Activated T-helper 1 cell treated with anti-CD3 and anti-CD28 coated beads, Interleukin-12 subunit alpha, Interleukin-12 subunit beta, Interleukin-2, Interleukin-4 antibody, amounts not matched to agents 30 ng/mL and 10 ng/mL and 1 ng/mL, durations not matched to agents 14 hours and 24 hours and 36 hours (primary cell): ENCODE results near the gene CDK6. TPM values are rescaled to one million over a fixed set of nuclear protein-coding genes. Genes with fewer than 3 reads are reported as not detected.

Source experiments
- DNase-seq: peaks from one replicate; pipeline ENCODE4 v3.0.0; 2021; ENCODE audit warnings: low spot score
- H3K27ac Mint-ChIP-seq: one replicate; pipeline ENCODE4 v1.8.0; 2021; ENCODE audit warnings: mild to moderate bottlenecking, mixed read lengths
- H3K27me3 Mint-ChIP-seq: one replicate; pipeline ENCODE4 v1.8.0; 2022; ENCODE audit warnings: mild to moderate bottlenecking, moderate library complexity, mixed read lengths; ENCODE audit not compliant: insufficient read depth
- H3K36me3 Mint-ChIP-seq: one replicate; pipeline ENCODE4 v1.8.0; 2021; ENCODE audit warnings: low read depth, mixed read lengths
- H3K4me1 Mint-ChIP-seq: one replicate; pipeline ENCODE4 v1.8.0; 2021; ENCODE audit warnings: low read depth, mixed read lengths
- H3K4me3 Mint-ChIP-seq: one replicate; pipeline ENCODE4 v1.8.0; 2021; ENCODE audit warnings: mild to moderate bottlenecking, moderate library complexity, mixed read lengths
- H3K9me3 Mint-ChIP-seq: one replicate; pipeline ENCODE4 v1.8.0; 2021; ENCODE audit warnings: mixed read lengths
- intact Hi-C: fragments of 100-400 bp; cut with micrococcal nuclease; formaldehyde crosslinking; loops from one replicate; pipeline ENCODE4 v1.15.1; 2024
- total RNA-seq: library from RNA; stranded (reverse); gene quantifications from 2 replicates; pipeline ENCODE4 v1.2.3, GENCODE V29; 2022

Gene CDK6
- total RNA-seq, 1 donor from 2014 or later = 332 TPM

DNA sequence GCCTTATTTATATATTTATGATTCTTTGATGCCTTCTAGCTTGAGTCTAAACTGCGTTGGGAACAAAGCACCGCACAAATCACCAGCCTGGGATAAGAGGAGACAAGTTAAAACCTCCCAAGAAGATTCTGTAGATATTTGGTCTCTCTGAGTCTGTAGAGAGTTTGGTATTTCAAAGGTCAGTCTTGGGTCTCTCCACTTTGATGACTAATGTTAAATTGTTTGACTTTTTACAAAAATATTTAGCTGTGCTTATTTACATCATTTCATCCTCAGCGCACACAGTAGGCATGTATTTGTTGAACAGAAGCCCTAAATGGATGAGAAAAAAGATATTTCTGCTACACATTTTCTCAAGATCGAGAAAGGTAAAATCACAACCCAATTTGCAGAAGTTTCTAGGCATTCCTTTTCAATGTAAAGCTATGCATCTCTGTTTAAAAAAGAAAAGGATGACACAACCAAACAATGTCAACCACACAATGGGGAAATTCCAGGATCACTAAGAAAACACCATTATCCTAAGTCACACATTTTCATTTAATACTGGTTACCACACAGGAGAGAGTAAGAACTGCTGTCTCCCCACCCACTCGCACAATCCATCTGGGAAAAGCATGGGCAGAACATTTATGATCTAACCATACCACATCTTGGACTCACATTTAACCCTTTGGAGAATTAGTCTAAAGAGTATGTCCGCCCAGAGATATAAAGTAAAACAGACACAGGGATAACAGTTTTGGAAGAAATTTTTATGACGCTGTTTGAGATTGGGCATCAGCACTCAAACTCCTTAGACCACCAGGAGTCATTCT is 4.4 kb downstream of the CDK6 start:
- peaks cover 58% of the 10 kb centered on the region for H3K4me1 Mint-ChIP-seq
- H3K36me3 Mint-ChIP-seq = peaks cover 53% of the 10 kb centered on the region
- intact Hi-C loops = loop anchor here (1.0 to 5.0 kb wide), 9 partner anchors 8 to 700 kb away; partner anchors contain the start of genes CYP51A1 and GATAD1
- peak overlapping the region; percentile 97 for H3K27ac Mint-ChIP-seq
- peak overlapping the region; percentile 97 for H3K4me3 Mint-ChIP-seq
- H3K27me3 Mint-ChIP-seq = no peaks in the 10 kb centered on the region
- no peak for DNase-seq
- H3K9me3 Mint-ChIP-seq = no peaks in the 10 kb centered on the region

DNA sequence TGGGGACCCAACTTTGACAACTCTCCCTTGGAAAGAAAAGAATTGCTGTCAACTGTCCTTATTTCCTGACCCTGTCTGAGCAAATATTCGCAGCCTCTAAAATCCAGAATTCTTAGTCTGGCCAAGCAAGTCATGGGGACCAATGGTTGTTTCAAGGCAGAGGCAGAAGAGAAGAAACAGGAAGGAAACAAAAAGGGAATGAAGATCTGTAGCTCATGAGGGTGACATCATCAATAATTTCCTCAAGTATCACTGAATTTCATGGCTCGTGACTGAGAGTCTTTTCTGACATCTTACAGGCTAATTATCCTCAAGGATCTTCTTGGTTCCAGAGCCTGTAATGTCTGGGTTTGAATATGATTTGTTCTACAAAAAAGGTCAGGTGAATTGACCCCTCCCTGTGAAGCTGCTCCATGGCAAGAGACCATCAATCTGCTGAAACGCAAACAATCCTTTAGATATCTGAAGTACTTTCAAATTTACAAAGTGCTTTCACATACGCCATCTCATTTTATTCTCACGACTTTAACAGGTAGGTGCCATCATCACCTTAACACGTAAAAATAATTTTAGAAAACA is 5.8 kb downstream of the CDK6 start:
- intact Hi-C loops = loop anchor here (5.0 kb wide), 2 partner anchors 383 to 698 kb away; partner anchors contain the start of genes CYP51A1 and GATAD1
- H3K4me1 Mint-ChIP-seq = peaks cover 69% of the 10 kb centered on the region
- no peaks in the 10 kb centered on the region for H3K27me3 Mint-ChIP-seq
- peak overlapping the region; percentile 97 for H3K27ac Mint-ChIP-seq
- H3K4me3 Mint-ChIP-seq = peak overlapping the region; percentile 97
- no peak for DNase-seq
- peaks cover 65% of the 10 kb centered on the region for H3K36me3 Mint-ChIP-seq
- no peaks in the 10 kb centered on the region for H3K9me3 Mint-ChIP-seq

DNA sequence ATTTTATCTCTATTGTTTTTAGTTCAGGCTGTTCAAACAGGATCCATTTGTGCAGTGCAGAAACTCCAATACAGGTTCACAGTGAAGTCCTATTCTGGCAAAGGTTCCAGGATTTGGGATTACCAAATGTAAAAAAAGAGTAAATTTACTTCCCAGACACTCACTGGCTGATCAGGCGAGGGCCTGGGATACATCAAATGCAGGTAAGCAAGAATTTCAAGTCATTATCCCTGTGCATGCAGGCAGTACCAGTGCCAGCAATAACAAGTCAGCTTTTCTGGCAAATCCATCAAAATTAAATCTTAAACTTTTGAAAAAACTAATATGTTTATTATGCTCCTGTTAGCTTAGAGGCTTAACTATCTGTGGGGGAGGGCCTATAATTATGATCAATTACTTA is 6.3 kb downstream of the CDK6 start:
- peaks cover 75% of the 10 kb centered on the region for H3K4me1 Mint-ChIP-seq
- DNase-seq = no peak
- peak overlapping the region; percentile 97 for H3K27ac Mint-ChIP-seq
- no peaks in the 10 kb centered on the region for H3K27me3 Mint-ChIP-seq
- H3K36me3 Mint-ChIP-seq = peaks cover 66% of the 10 kb centered on the region
- no peaks in the 10 kb centered on the region for H3K9me3 Mint-ChIP-seq
- intact Hi-C loops = loop anchor here (5.0 kb wide), 2 partner anchors 383 to 698 kb away; partner anchors contain the start of genes CYP51A1 and GATAD1
- peak overlapping the region; percentile 97 for H3K4me3 Mint-ChIP-seq

DNA sequence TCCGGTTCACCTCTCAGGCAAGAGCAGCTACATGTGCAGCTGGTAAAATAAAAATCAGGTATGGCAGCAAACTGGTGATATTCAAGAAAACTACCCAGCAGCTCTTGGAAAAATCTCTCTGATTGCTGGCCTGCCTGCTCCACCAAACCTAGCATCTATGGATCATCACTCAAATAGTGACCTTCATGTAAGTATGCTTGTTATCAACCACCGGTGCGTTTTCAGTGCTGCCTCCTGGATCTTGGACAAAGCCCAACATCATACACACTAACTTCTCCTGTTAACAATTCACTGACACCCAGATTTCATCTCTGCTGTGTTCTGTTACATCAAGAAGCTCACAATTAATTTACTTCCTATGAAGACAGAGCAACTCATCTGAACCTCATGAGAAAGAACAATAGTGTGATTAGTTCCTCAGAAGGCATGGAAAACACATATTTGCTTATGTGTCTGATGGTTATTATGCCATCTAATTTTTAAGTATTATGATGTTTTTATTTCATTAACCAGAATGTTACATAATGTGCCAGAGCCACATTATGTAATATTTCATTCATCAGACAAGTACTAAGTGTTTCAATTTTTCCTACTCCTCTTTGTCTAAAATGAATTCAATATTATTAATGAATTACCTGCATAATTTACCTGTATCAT is 8.8 kb downstream of the CDK6 start:
- peaks cover 4% of the 10 kb centered on the region for H3K9me3 Mint-ChIP-seq
- DNase-seq = no peak
- intact Hi-C loops = no loop called here
- peaks cover 98% of the 10 kb centered on the region for H3K4me1 Mint-ChIP-seq
- peak overlapping the region; percentile 37 for H3K4me3 Mint-ChIP-seq
- H3K36me3 Mint-ChIP-seq = peaks cover 66% of the 10 kb centered on the region
- H3K27ac Mint-ChIP-seq = peak overlapping the region; percentile 42
- no peaks in the 10 kb centered on the region for H3K27me3 Mint-ChIP-seq

DNA sequence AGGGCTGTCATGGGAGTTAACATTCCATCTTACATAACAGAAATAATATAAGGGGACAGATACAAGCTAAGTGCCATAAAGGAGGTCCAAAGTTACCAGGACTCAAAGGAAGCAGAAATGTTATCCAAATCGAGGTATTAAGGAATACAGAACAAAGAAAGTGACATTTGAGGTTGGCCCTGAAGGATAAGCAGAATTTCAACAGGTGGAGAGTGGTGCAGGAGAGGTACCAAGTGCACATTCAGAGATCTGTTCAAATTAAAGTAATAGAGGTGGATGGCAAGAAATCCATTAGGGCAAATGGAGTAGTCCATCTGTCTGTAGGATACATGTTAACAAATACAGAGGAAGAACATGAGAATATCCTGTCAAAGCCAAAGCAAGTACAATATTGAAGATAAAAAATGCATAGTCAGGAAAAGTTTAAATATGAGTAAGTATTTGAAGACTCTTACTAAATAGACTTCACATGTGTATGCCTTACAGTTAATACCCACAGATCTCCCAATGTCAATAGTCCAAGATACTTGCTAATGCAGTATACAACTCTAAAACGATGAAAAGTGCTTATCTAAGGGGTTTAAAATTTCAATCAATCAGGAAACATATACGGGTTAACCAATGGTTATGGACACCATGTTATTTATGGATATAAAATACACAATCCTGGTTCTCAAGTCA is 10.0 kb downstream of the CDK6 start:
- peaks cover 58% of the 10 kb centered on the region for H3K36me3 Mint-ChIP-seq
- intact Hi-C loops = no loop called here
- H3K9me3 Mint-ChIP-seq = peaks cover 4% of the 10 kb centered on the region
- no peak for DNase-seq
- peaks cover 91% of the 10 kb centered on the region for H3K4me1 Mint-ChIP-seq
- H3K27me3 Mint-ChIP-seq = no peaks in the 10 kb centered on the region
- peak overlapping the region; percentile 7 for H3K4me3 Mint-ChIP-seq
- H3K27ac Mint-ChIP-seq = peak overlapping the region; percentile 18

DNA sequence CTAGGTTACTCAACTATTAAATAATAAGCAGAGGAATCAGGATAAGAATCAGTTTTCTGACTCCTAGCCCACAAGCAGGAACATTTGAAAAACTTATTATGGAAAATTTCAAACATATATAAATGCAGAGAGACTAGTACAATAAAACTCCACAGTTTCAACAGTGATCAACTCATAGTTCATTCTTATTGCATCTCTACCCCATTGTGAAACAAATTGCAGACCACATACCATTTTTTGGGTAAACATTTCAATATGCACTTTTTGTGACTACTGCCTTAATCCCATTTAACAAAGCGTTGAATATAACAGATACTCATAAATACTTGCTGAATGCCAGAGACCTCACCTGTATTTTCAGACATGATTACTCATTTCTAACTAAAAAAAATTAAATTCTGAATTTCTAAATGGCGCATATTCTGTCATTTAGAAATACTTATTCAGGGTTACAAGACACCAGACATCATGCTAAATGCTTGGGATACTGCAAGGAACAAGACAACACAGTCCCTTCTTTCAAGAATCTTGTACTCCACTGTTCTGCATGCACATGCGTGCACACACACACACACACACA is 11.4 kb downstream of the CDK6 start:
- H3K4me3 Mint-ChIP-seq = peak overlapping the region; percentile 70
- peak overlapping the region; percentile 64 for H3K27ac Mint-ChIP-seq
- no peak for DNase-seq
- no peaks in the 10 kb centered on the region for H3K27me3 Mint-ChIP-seq
- intact Hi-C loops = loop anchor here (1.0 to 2.0 kb wide), 2 partner anchors 7 to 28 kb away; no protein-coding TSS in a partner anchor
- peaks cover 8% of the 10 kb centered on the region for H3K9me3 Mint-ChIP-seq
- H3K4me1 Mint-ChIP-seq = peaks cover 91% of the 10 kb centered on the region
- H3K36me3 Mint-ChIP-seq = peaks cover 53% of the 10 kb centered on the region

DNA sequence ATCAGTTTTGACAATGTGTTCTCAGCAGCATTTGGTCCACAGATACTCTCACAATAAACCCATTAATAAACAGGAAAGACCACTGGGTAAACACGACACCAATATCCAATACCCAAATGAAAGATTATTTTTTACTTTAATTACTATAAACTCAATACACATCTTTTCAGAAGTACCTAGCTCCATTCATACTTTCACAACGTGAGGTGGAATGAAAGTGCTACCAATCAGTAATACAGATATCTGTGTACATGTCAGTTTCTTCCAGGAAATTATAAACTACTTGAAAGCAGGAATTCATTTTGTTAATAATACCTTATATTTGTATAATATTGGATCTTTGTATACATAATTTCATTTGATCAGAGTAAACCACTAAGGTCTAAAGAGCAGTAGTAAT is 11.9 kb downstream of the CDK6 start:
- Mint-ChIP-seq H3K27ac (peak overlapping the region; percentile 69), H3K9me3 (peaks cover 13% of the 10 kb centered on the region), H3K4me3 (peak overlapping the region; percentile 70), H3K27me3 (no peaks in the 10 kb centered on the region), H3K4me1 (peaks cover 91% of the 10 kb centered on the region), H3K36me3 (peaks cover 56% of the 10 kb centered on the region)
- no peak for DNase-seq
- intact Hi-C loops = loop anchor here (1.0 to 2.0 kb wide), 2 partner anchors 8 to 28 kb away; no protein-coding TSS in a partner anchor

DNA sequence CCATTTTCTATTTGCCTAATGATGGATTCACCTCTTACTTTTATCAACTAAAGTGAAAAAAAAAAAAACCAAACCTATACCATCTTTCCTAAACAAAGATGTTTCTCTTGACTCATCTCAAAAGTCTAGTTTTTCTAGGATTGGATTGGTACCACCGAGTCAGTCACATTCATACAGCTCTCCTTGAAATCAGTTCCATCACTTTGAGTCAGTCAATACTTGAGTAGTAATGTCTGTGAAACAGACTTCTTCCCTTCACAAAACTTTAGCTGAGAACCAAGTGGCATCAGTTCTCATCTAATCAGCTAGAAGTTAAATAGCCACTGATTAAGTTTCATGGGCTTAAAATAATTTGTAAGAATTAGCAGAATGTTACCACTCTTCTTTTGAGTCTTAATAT is 13.3 kb downstream of the CDK6 start:
- no peaks in the 10 kb centered on the region for H3K27me3 Mint-ChIP-seq
- DNase-seq = no peak
- H3K9me3 Mint-ChIP-seq = peaks cover 19% of the 10 kb centered on the region
- H3K36me3 Mint-ChIP-seq = peaks cover 64% of the 10 kb centered on the region
- H3K4me1 Mint-ChIP-seq = peaks cover 91% of the 10 kb centered on the region
- intact Hi-C loops = loop anchor here (1.0 kb wide), 1 partner anchor 10 kb away; no protein-coding TSS in a partner anchor
- peak overlapping the region; percentile 74 for H3K27ac Mint-ChIP-seq
- H3K4me3 Mint-ChIP-seq = peak overlapping the region; percentile 53

DNA sequence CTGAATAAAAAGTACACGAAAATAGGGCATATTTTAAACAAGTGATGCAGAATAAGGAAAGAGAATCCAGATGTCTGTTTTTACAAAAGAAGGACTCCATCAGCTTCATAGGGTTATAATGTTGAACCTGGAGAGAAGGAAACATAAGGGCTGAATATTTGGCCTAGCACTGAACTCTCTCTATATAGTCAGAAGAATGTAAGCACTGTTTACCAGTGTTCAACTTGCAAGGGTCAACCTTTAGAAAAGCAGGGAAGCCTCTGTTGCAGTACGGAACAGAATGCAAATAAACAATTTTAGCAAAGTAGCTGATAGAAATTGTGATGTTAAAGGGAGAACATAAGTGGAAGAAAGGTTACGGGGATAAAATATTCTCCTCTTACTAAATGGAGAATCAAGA is 16.2 kb downstream of the CDK6 start:
- intact Hi-C loops = no loop called here
- Mint-ChIP-seq H3K4me3 (peak overlapping the region; percentile 44), H3K27me3 (no peaks in the 10 kb centered on the region), H3K36me3 (peaks cover 65% of the 10 kb centered on the region), H3K4me1 (peaks cover 83% of the 10 kb centered on the region), H3K27ac (peak overlapping the region; percentile 63), H3K9me3 (peaks cover 41% of the 10 kb centered on the region)
- no peak for DNase-seq

DNA sequence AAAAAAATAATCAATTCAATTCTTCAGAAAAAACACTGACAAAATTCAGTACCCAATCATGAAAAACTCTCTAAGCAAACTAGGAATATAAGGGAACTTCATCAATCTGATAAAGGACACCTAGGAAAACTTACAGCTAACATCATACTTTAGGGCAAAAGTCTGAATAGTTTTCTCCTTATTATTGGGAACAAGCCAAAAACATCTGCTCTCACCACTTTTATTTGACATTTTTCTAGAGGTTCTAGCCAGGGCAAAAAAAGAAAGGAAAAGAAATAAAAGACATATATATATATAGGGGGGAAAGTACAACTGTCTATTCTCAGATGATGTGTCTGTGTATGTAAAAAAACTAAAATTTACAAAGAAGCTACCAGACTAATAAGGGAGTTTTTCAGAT is 19.0 kb downstream of the CDK6 start:
- no peak overlapping the region for H3K4me3 Mint-ChIP-seq
- H3K36me3 Mint-ChIP-seq = peaks cover 51% of the 10 kb centered on the region
- peaks cover 83% of the 10 kb centered on the region for H3K4me1 Mint-ChIP-seq
- H3K9me3 Mint-ChIP-seq = peaks cover 38% of the 10 kb centered on the region
- H3K27ac Mint-ChIP-seq = no peak overlapping the region
- no peaks in the 10 kb centered on the region for H3K27me3 Mint-ChIP-seq
- intact Hi-C loops = no loop called here
- DNase-seq = no peak

DNA sequence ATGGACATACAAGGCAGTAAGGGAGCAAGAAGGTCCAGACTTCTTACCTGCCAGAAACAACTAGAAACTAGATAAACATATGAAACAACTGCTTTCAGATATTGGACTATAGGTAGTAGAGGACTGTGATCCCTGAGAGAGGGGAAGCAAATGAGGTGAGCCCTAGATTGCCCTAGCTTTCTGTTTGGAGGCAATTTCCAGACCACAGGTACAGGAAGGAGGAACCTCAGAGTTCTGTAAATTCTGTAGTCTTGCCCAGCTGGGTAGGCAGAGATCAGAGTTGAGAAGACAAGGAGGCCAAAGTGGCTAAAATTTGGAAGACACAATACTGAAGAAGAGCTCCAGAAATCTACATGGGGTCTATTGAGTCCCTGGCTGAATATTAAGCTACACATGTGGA is 21.0 kb downstream of the CDK6 start:
- Mint-ChIP-seq H3K36me3 (peaks cover 54% of the 10 kb centered on the region), H3K27me3 (no peaks in the 10 kb centered on the region), H3K27ac (peak overlapping the region; percentile 83), H3K4me1 (peaks cover 89% of the 10 kb centered on the region), H3K9me3 (peaks cover 38% of the 10 kb centered on the region), H3K4me3 (peak overlapping the region; percentile 41)
- DNase-seq = no peak
- intact Hi-C loops = no loop called here

DNA sequence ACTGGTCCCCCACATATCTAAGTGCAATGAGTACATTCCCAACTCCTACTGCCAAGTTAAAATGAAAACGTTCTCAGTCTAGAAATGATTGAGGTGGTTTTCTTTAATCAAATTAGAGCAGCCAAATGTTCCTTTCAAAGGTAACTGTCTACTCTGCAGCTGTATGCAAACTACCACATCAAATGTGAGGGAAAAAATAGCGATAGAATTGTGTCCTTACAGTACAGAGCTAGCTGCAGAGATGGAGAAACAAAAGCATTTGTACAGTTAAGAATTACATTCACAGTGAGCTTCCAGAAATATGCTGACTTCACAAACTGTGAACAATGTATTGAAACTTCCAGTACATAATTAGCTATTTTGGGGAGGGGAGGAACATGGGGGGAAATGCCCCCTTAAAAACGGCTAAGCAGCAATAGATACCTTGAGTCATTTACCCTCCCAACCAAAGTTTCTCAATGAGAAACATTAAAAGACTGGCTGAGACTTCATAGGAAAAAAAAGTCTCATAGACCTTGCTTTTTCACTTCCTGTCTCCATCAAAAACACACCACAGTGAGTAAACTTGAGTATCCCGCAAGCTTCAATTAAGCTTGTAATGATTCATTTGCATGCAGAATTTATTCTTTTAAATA is 22.9 kb downstream of the CDK6 start:
- no peak for DNase-seq
- peak overlapping the region; percentile 66 for H3K4me3 Mint-ChIP-seq
- intact Hi-C loops = loop anchor here (1.0 to 2.0 kb wide), 15 partner anchors 10 to 192 kb away; no protein-coding TSS in a partner anchor
- H3K4me1 Mint-ChIP-seq = peaks cover 85% of the 10 kb centered on the region
- H3K36me3 Mint-ChIP-seq = peaks cover 42% of the 10 kb centered on the region
- peaks cover 23% of the 10 kb centered on the region for H3K9me3 Mint-ChIP-seq
- H3K27me3 Mint-ChIP-seq = no peaks in the 10 kb centered on the region
- H3K27ac Mint-ChIP-seq = peak overlapping the region; percentile 98
